ENCODE data around the gene OR2V2.

Gene OR2V2

DNA sequence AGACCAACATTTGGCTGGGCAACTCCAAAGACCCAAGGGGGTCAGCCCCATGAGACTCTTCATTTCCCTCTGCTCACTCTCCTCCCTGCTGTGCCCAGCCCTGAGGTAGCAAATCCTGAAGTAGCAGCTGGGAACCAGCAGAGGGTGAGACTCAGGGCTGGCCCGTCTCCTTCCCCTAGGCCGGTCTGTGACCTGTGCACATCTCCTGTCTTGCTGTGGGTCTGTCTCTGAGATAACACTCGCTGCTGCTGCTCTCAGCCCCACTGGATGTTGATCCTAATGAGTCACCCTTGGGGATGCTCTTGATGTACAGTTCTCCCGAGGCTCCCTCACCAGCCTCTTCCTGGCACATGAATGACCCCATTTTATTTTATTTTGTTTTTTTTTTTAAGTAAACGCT, 9.1 kb upstream of the OR2V2 start:
- TF ChIP-seq, protein P1, sequence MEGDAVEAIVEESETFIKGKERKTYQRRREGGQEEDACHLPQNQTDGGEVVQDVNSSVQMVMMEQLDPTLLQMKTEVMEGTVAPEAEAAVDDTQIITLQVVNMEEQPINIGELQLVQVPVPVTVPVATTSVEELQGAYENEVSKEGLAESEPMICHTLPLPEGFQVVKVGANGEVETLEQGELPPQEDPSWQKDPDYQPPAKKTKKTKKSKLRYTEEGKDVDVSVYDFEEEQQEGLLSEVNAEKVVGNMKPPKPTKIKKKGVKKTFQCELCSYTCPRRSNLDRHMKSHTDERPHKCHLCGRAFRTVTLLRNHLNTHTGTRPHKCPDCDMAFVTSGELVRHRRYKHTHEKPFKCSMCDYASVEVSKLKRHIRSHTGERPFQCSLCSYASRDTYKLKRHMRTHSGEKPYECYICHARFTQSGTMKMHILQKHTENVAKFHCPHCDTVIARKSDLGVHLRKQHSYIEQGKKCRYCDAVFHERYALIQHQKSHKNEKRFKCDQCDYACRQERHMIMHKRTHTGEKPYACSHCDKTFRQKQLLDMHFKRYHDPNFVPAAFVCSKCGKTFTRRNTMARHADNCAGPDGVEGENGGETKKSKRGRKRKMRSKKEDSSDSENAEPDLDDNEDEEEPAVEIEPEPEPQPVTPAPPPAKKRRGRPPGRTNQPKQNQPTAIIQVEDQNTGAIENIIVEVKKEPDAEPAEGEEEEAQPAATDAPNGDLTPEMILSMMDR (IDR thresholded peaks at IDR 0.05; ENCODE audit: low read depth, low read length): no peak
- H3K4me3 ChIP-seq (ENCODE audit: low read depth, low read length): no peak overlapping the region
- in situ Hi-C loops (cut with HindIII; ENCODE audit: low sequenced_read_pairs): no loop called here
- DNase-seq (ENCODE audit: low read depth, low spot score): no peak

DNA sequence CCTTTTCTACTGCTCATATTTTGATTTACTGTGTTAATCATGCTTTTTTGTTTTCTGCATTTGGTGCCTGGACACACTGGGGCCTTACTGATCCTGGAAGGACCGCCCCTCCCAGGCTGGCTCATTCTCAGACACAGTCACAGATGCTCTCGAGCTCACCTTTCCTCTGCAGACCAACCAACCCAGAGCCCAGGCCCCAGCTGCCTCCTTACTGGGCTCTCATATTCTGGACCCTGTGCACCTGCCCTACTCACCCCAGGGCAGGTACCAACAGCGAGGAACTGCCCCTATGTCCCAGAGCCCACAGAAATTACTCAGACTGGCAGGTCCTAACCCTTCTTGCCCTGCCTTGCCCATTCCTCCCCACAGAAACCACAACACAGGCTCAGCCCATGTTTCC, 6.6 kb upstream of the OR2V2 start:
- TF ChIP-seq, protein P1 (IDR thresholded peaks at IDR 0.05; ENCODE audit: low read depth, low read length): no peak
- in situ Hi-C loops (cut with HindIII; ENCODE audit: low sequenced_read_pairs): no loop called here
- DNase-seq (ENCODE audit: low read depth, low spot score): no peak
- H3K4me3 ChIP-seq (ENCODE audit: low read depth, low read length): no peak overlapping the region

DNA sequence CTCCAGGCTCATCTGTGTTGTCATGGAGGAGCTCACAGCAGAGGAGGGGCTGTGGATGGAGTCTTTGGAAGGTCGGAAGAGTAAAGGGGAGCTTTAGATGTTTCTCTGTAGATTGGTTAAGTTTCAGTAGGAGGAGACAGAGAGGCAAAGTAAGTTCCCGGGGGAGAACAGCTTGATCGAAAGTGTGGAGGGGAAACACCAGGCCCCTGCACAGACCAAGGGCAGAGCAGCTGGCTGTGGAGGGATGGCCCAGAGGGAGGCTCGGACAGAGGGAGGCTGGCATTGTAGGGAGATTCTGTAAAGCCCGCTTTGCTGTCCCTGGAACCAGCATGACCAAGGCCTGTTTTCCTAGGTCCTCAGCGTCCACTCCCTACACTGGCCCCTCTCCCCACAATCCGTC, 5.3 kb upstream of the OR2V2 start:
- TF ChIP-seq, protein P1 (IDR thresholded peaks at IDR 0.05; ENCODE audit: low read depth, low read length): no peak

DNA sequence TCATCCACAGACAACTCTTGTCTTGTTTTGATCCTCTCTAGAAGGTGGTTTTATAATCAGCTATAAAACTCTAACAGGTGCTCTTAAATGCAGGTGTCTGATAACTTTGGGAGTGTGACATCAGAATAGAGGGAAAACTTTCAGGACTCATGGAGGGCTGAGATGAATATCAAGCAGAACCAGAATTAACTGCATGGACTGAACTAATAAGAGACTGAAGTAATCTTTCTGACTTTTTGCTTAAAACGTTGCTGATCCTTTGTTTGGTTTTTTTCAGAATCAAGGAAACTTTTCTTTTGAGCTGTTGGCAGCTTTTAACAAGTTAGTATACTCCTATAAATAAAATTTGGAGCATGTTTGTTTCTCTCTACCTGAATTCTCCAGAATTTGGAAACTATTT, 2.3 kb upstream of the OR2V2 start:
- DNase-seq (ENCODE audit: low read depth, low spot score): no peak
- no peak overlapping the region for H3K4me3 ChIP-seq (ENCODE audit: low read depth, low read length)
- TF ChIP-seq, protein P1 (IDR thresholded peaks at IDR 0.05; ENCODE audit: low read depth, low read length): no peak
- in situ Hi-C loops (cut with HindIII; ENCODE audit: low sequenced_read_pairs): no loop called here

More for the DNA sequence above, 5.3 kb upstream of the OR2V2 start:
- in situ Hi-C loops (cut with HindIII; ENCODE audit: low sequenced_read_pairs): no loop called here
- no peak for DNase-seq (ENCODE audit: low read depth, low spot score)
- H3K4me3 ChIP-seq (ENCODE audit: low read depth, low read length): no peak overlapping the region

DNA sequence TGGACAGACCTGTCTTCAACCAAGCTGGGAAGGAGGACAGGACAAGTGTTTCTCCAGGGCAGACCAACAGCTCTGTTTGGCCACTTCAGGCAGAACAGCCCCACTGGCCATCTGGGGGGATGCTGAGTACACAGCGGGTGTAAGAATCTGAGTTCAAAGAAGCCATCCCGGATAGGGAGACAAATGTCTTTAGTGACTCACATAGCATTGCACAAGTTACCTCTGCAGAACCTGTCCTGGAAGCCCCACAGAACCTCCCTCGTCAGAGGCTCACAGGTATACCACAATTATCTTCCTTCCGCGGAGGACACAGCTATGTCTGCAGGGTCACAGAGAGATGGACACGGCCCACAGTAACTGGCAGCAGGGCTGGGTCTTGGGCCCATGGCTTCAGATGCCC, 2.0 kb downstream of the OR2V2 start:
- in situ Hi-C loops (cut with HindIII; ENCODE audit: low sequenced_read_pairs): no loop called here
- H3K4me3 ChIP-seq (ENCODE audit: low read depth, low read length): no peak overlapping the region
- DNase-seq (ENCODE audit: low read depth, low spot score): no peak
- TF ChIP-seq, protein P1 (IDR thresholded peaks at IDR 0.05; ENCODE audit: low read depth, low read length): no peak

DNA sequence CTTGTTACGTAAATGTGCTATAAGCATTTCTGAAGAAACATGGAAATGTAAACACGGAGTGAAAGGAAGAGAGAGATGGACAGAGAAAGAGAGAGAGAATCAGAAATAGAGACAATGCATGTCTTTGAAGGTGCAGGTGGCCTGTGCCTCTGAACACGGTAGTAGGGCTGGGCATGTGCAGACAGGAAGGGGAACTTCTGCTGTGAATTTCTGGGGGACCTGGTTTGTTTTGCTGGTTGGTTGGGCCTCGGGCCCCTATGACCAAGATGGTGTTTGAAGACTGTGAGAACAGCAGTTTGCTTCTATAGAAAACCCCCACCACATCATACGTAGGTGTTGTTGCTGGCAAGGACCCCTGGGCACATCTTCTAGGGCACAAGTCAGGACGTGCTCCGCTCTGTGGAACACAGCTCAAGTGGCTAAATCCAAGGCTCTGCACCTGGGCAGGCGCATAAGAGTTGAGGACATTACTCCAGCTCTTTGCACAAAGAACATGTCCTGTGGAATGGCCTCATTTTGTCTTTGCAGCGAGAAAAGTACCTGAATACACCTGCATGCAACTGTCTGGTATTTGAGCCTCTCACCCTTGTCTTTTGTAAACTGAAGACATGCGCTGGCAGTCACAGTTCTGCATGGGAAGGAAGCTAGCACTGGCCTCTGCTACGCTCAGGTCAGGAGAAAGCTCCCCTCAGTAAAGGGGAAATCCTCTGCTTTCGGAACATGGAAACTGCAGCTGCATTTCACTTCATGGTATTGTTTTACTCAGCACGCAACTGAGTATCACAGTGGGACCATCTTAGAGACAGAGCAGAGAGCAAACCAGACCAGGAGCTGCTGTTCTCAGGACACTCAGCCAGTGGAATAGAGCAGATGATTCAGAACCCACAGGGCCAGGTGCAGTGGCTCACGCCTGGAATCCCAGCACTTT, 2.7 kb downstream of the OR2V2 start:
- TF ChIP-seq, protein P1 (IDR thresholded peaks at IDR 0.05; ENCODE audit: low read depth, low read length): no peak
- H3K4me3 ChIP-seq (ENCODE audit: low read depth, low read length): no peak overlapping the region
- in situ Hi-C loops (cut with HindIII; ENCODE audit: low sequenced_read_pairs): no loop called here
- DNase-seq (ENCODE audit: low read depth, low spot score): no peak

Measured in astrocyte of the spinal cord (primary cell).